PFSK-1 (cell line): ENCODE results near the gene UBQLN4.
A peak's percentile ranks its signal among the peaks of the same experiment; 100 is the strongest.

ENCODE experiments used
- FOXP2 ChIP-seq: optimal IDR thresholded peaks from 2 replicates; pipeline ENCODE3; 2011; ENCODE audit warnings: borderline replicate concordance, control low read depth, inconsistent platforms; ENCODE audit not compliant: insufficient read depth; ENCODE audit errors: extremely low read length, extremely low read depth
- POLR2AphosphoS5 ChIP-seq: IDR thresholded peaks from 2 replicates; pipeline ENCODE4 v1.6.1; 2012; ENCODE audit warnings: low read depth, mild to moderate bottlenecking, control low read depth, low read length, moderate library complexity
- SIN3A ChIP-seq: IDR thresholded peaks from 2 replicates; pipeline ENCODE4 v1.6.1; 2012; ENCODE audit warnings: mild to moderate bottlenecking, low read length, moderate library complexity, borderline replicate concordance; ENCODE audit not compliant: insufficient read depth
- TAF1 ChIP-seq: IDR thresholded peaks from 2 replicates; pipeline ENCODE4 v1.6.1; 2012; ENCODE audit warnings: low read length, control low read depth, borderline replicate concordance; ENCODE audit not compliant: insufficient read depth
- TF ChIP-seq, protein P1 (sequence below), 2 experiments: IDR thresholded peaks; 2 replicates each; pipeline versions ENCODE4 v1.6.1 to v1.8.0; 2011 to 2012; ENCODE audit warnings: low read depth in 2 of 2, low read length in 2 of 2, control low read depth in 1 of 2, inconsistent platforms in 1 of 2, mild to moderate bottlenecking in 1 of 2, moderate library complexity in 1 of 2; ENCODE audit not compliant: insufficient read depth in 1 of 2

UBQLN4 gene

GRCh38 chr1:156086256-156086662 lies 32.7 kb upstream of the UBQLN4 start:
- TF ChIP-seq TAF1 (no peak), FOXP2 (no peak), POLR2AphosphoS5 (no peak), SIN3A (no peak)
- TF ChIP-seq, protein P1, sequence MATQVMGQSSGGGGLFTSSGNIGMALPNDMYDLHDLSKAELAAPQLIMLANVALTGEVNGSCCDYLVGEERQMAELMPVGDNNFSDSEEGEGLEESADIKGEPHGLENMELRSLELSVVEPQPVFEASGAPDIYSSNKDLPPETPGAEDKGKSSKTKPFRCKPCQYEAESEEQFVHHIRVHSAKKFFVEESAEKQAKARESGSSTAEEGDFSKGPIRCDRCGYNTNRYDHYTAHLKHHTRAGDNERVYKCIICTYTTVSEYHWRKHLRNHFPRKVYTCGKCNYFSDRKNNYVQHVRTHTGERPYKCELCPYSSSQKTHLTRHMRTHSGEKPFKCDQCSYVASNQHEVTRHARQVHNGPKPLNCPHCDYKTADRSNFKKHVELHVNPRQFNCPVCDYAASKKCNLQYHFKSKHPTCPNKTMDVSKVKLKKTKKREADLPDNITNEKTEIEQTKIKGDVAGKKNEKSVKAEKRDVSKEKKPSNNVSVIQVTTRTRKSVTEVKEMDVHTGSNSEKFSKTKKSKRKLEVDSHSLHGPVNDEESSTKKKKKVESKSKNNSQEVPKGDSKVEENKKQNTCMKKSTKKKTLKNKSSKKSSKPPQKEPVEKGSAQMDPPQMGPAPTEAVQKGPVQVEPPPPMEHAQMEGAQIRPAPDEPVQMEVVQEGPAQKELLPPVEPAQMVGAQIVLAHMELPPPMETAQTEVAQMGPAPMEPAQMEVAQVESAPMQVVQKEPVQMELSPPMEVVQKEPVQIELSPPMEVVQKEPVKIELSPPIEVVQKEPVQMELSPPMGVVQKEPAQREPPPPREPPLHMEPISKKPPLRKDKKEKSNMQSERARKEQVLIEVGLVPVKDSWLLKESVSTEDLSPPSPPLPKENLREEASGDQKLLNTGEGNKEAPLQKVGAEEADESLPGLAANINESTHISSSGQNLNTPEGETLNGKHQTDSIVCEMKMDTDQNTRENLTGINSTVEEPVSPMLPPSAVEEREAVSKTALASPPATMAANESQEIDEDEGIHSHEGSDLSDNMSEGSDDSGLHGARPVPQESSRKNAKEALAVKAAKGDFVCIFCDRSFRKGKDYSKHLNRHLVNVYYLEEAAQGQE (IDR thresholded peaks at IDR 0.05; ENCODE audit: insufficient read depth in 1 of 2, low read depth in 2 of 2, low read length in 2 of 2), result no peak

DNA sequence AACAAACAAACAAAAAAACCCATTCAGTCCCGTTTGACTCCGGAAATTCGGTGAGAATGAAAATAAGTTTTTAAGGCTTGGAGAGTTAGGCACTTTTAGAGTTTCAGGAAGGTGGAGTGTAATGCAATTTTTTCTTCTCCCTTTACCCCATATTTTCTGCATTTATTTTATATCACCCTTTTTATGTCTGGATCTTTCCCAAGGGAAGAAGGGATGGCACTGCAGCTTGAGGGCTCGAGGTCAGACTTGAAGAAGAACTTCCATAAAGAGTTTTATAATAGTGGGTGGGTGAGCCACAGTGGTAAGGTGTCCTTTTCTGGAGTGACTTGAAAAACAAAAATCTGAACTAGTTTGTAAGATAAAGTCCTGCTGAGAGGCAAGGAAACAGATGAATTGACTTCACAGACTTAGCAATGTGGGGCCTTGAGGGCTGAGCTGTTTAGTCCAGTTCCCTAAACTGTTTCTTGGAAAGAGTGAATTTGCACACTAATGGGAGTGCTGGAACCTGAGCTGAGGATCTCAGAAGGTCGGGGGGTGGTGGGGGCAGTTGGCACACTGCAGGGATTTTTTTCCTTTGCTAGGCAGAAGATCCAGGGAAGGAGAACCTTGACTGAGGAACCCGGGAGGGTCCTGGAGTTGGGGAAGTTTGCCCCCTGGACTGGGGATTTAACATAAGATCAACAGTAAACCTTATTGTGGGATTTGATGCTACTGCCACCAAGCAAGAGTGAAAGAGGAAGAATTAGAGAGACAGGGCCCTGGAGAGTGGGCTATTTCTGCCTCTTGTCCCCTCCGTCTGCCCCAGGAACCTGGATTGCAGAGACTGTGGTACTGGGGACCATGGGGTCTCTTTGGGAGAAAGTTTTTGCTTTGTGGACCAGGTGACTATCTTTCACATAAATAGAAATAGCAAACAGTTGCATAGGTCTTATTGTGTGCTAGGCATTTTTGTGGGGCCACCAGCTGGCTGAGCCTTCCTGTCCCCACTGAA lies 30.5 kb upstream of the UBQLN4 start:
- TF ChIP-seq SIN3A (no peak), FOXP2 (no peak), TAF1 (no peak), POLR2AphosphoS5 (no peak)
- TF ChIP-seq, protein P1 (IDR thresholded peaks at IDR 0.05; ENCODE audit: insufficient read depth in 1 of 2, low read depth in 2 of 2, low read length in 2 of 2), result no peak

GRCh38 chr1:156082309-156083091 lies 28.9 kb upstream of the UBQLN4 start, which contains the start of gene MEX3A:
Gene MEX3A, minus strand, starts transcription at chr1:156082465. Its CDS starts 467 bp downstream, at chr1:156081998.
- peak; percentile 98 for TF ChIP-seq SIN3A
- TF ChIP-seq POLR2AphosphoS5, result peak; percentile 30; the same call in 1 of the 2 replicates
- TF ChIP-seq, protein P1 (IDR thresholded peaks at IDR 0.05; ENCODE audit: insufficient read depth in 1 of 2, low read depth in 2 of 2, low read length in 2 of 2), result 0 out of 4 replicates have a peak, but pooled peaks of 1 of the 2 experiments have one; percentile 20
- no peak for TF ChIP-seq TAF1

DNA sequence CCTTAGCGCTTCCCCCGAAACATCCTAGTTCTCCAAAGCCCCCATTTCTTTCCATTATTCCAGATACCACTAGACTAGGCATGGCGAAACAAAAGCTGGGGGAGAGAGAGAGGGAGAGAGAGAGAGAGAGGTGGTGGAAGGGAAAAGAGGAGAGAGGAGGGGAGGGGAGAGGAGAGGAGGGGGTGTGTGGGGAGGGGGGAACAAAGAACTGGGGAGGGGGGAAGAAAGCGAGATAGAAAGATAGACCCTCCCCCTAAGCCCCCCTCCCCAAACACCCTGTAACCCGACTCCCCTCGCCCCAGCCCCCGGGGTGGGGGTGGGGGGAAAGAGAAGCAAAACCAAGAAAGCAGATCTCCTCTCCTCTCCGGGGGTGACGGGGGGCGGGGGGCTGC lies 28.3 kb upstream of the UBQLN4 start:
- TF ChIP-seq, protein P1 (IDR thresholded peaks at IDR 0.05; ENCODE audit: insufficient read depth in 1 of 2, low read depth in 2 of 2, low read length in 2 of 2), result no peak
- TF ChIP-seq POLR2AphosphoS5 (no peak), SIN3A (no peak), TAF1 (no peak), FOXP2 (no peak)
